Mesenchymal stem cell (in vitro differentiated cells and primary cell): ENCODE data around the gene ZMAT5.

ENCODE experiments used
- DNase-seq: peaks from one replicate; pipeline ENCODE4 v3.0.0-alpha.2; 2013
- H2AFZ ChIP-seq: one replicate; pipeline ENCODE4 v1.6.1; 2013; ENCODE audit warnings: low read depth, mild to moderate bottlenecking, control low read depth, inconsistent platforms, low read length, moderate library complexity
- H2AK5ac ChIP-seq: 2 replicates; pipeline ENCODE4 v1.6.1; 2013; ENCODE audit warnings: low read length, moderate library complexity, mild to moderate bottlenecking, inconsistent platforms; ENCODE audit not compliant: severe bottlenecking
- H2BK120ac ChIP-seq: one replicate; pipeline ENCODE4 v1.6.1; 2013; ENCODE audit warnings: low read depth, mild to moderate bottlenecking, inconsistent platforms, low read length, moderate library complexity
- H2BK12ac ChIP-seq, 2 experiments: one replicate each; pipeline ENCODE4 v1.6.1; 2013; ENCODE audit warnings: inconsistent platforms in 2 of 2, low read length in 2 of 2, mild to moderate bottlenecking in 2 of 2, moderate library complexity in 2 of 2, control low read depth in 1 of 2
- H2BK15ac ChIP-seq: one replicate; pipeline ENCODE4 v1.6.1; 2013; ENCODE audit warnings: mild to moderate bottlenecking, low read depth, inconsistent platforms; ENCODE audit not compliant: poor library complexity, severe bottlenecking
- H2BK5ac ChIP-seq: 2 replicates; pipeline ENCODE4 v1.6.1; 2013; ENCODE audit warnings: low read depth, mild to moderate bottlenecking, low read length, control low read depth, inconsistent platforms; ENCODE audit not compliant: poor library complexity, severe bottlenecking
- H3K14ac ChIP-seq, 2 experiments: one replicate each; pipeline ENCODE4 v1.6.1; 2013; ENCODE audit warnings: inconsistent platforms in 2 of 2, low read length in 2 of 2, control low read depth in 1 of 2, mild to moderate bottlenecking in 1 of 2, moderate library complexity in 1 of 2
- H3K18ac ChIP-seq, 2 experiments: one replicate each; pipeline ENCODE4 v1.6.1; 2013; ENCODE audit warnings: inconsistent platforms in 2 of 2, low read length in 2 of 2, control low read depth in 1 of 2, low read depth in 1 of 2, mild to moderate bottlenecking in 1 of 2
- H3K23ac ChIP-seq, 2 experiments: one replicate each; pipeline ENCODE4 v1.6.1; 2013; ENCODE audit warnings: inconsistent platforms in 2 of 2, low read length in 2 of 2, mild to moderate bottlenecking in 2 of 2, moderate library complexity in 2 of 2, control low read depth in 1 of 2
- H3K27ac ChIP-seq: 2 replicates; pipeline ENCODE4 v1.5.1; 2013; ENCODE audit warnings: mild to moderate bottlenecking, moderate library complexity, low read length, control low read depth, inconsistent platforms; ENCODE audit not compliant: poor library complexity, severe bottlenecking
- H3K27me3 ChIP-seq, 2 experiments: 2 replicates each; pipeline versions ENCODE4 v1.6.1 to v1.7.0; 2013; ENCODE audit warnings: low read length in 2 of 2, mild to moderate bottlenecking in 2 of 2, moderate library complexity in 2 of 2, control low read depth in 1 of 2, inconsistent platforms in 1 of 2; ENCODE audit not compliant: control insufficient read depth in 1 of 2, insufficient read depth in 1 of 2
- H3K36me3 ChIP-seq, 2 experiments: 2 replicates each; pipeline versions ENCODE4 v1.6.1 to v1.7.0; 2013; ENCODE audit warnings: low read length in 2 of 2, control low read depth in 1 of 2, inconsistent platforms in 1 of 2, low read depth in 1 of 2, mild to moderate bottlenecking in 1 of 2; ENCODE audit not compliant: insufficient read depth in 2 of 2, control insufficient read depth in 1 of 2
- H3K4ac ChIP-seq, 2 experiments: one replicate each; pipeline ENCODE4 v1.6.1; 2013; ENCODE audit warnings: inconsistent platforms in 2 of 2, low read length in 2 of 2, mild to moderate bottlenecking in 2 of 2, moderate library complexity in 2 of 2, control low read depth in 1 of 2, low read depth in 1 of 2
- H3K4me1 ChIP-seq: 2 replicates; pipeline ENCODE4 v1.6.1; 2013; ENCODE audit warnings: low read depth, low read length, control low read depth; ENCODE audit not compliant: control insufficient read depth, insufficient read depth
- H3K4me2 ChIP-seq: 2 replicates; pipeline ENCODE4 v1.6.1; 2013; ENCODE audit warnings: low read length, mild to moderate bottlenecking, inconsistent platforms; ENCODE audit not compliant: poor library complexity, severe bottlenecking
- H3K4me3 ChIP-seq, 2 experiments: 2 replicates each; pipeline versions ENCODE4 v1.5.1 to v1.7.0; 2013; ENCODE audit warnings: low read length in 2 of 2, mild to moderate bottlenecking in 2 of 2, control low read depth in 1 of 2, low read depth in 1 of 2; ENCODE audit not compliant: insufficient read depth in 1 of 2
- H3K79me1 ChIP-seq: replicated peaks from 2 replicates; pipeline ENCODE4 v1.6.1; 2013; ENCODE audit warnings: mild to moderate bottlenecking, control low read depth, low read length, inconsistent platforms; ENCODE audit not compliant: poor library complexity, severe bottlenecking
- H3K9ac ChIP-seq: 2 replicates; pipeline ENCODE4 v1.7.0; 2013; ENCODE audit warnings: mild to moderate bottlenecking, low read length, moderate library complexity
- H3K9me3 ChIP-seq: 2 replicates; pipeline ENCODE4 v1.7.0; 2013; ENCODE audit warnings: mild to moderate bottlenecking, low read length; ENCODE audit not compliant: control insufficient read depth
- H4K8ac ChIP-seq: one replicate; pipeline ENCODE4 v1.6.1; 2013; ENCODE audit warnings: inconsistent platforms, mild to moderate bottlenecking, low read length, moderate library complexity
- H4K91ac ChIP-seq: one replicate; pipeline ENCODE4 v1.6.1; 2013; ENCODE audit warnings: mild to moderate bottlenecking, low read length, inconsistent platforms
- WGBS: methylation state at CpG from one replicate; pipeline ENCODE4 v1.1.7; 2013; ENCODE audit warnings: mixed read lengths; 5-methylcytosine and 5-hydroxymethylcytosine counted together

The ZMAT5 gene

GRCh38 chr22:29726512-29727130 lies 40.2 kb downstream of the ZMAT5 start:
- Histone ChIP-seq H3K4ac (no peak overlapping the region), H2BK15ac (no peak overlapping the region), H3K4me1 (peaks cover 9% of the 10 kb centered on the region), H3K36me3 (peaks cover 4 to 21% of the 10 kb centered on the region in 2 experiments), H3K14ac (no peak overlapping the region), H3K9ac (no peak overlapping the region), H3K27me3 (peaks cover 52 to 54% of the 10 kb centered on the region in 2 experiments), H2AK5ac (no peak overlapping the region), H3K9me3 (no peaks in the 10 kb centered on the region), H2BK5ac (no peak overlapping the region), H3K18ac (no peak overlapping the region), H2BK120ac (no peak overlapping the region), H2AFZ (no peak overlapping the region), H3K4me2 (peak overlapping the region; percentile 29), H3K23ac (peak overlapping the region in 1 of 2 experiments; percentile 29), H4K8ac (no peak overlapping the region), H4K91ac (no peak overlapping the region), H3K79me1 (no peaks in the 10 kb centered on the region), H2BK12ac (no peak overlapping the region), H3K27ac (no peak overlapping the region), H3K4me3 (peak overlapping the region in 1 of 2 experiments; percentile 18)
- WGBS = 38% methylated on average over 15 of the region's 15 CpGs
- DNase-seq = no peak

GRCh38 chr22:29726106-29726505 lies 40.7 kb downstream of the ZMAT5 start:
- WGBS = 86% methylated on average over 7 of the region's 7 CpGs

GRCh38 chr22:29724843-29725242 lies 42.0 kb downstream of the ZMAT5 start:
- no peak overlapping the region for H3K14ac ChIP-seq

More at GRCh38 chr22:29726106-29726505, 40.7 kb downstream of the ZMAT5 start:
- Histone ChIP-seq H2AK5ac (no peak overlapping the region), H3K9me3 (no peaks in the 10 kb centered on the region), H2AFZ (no peak overlapping the region), H3K36me3 (peaks cover 4 to 18% of the 10 kb centered on the region in 2 experiments), H2BK15ac (no peak overlapping the region), H4K8ac (no peak overlapping the region), H3K27ac (no peak overlapping the region), H3K4me2 (no peak overlapping the region), H3K9ac (no peak overlapping the region), H3K4me3 (no peak overlapping the region), H3K27me3 (peaks cover 57 to 59% of the 10 kb centered on the region in 2 experiments), H3K79me1 (no peaks in the 10 kb centered on the region), H3K4ac (no peak overlapping the region), H2BK120ac (no peak overlapping the region), H2BK5ac (no peak overlapping the region), H3K4me1 (peaks cover 9% of the 10 kb centered on the region), H4K91ac (no peak overlapping the region), H2BK12ac (no peak overlapping the region), H3K23ac (no peak overlapping the region), H3K18ac (no peak overlapping the region), H3K14ac (no peak overlapping the region)
- no peak for DNase-seq

GRCh38 chr22:29723766-29724165 lies 43.0 kb downstream of the ZMAT5 start:
- Histone ChIP-seq H3K4me3 (peak overlapping the region in 1 of 2 experiments; percentile 15), H3K27me3 (peaks cover 68 to 74% of the 10 kb centered on the region in 2 experiments), H3K27ac (no peak overlapping the region), H2AFZ (no peak overlapping the region), H4K8ac (no peak overlapping the region), H3K79me1 (no peaks in the 10 kb centered on the region), H2BK5ac (no peak overlapping the region), H3K4ac (no peak overlapping the region), H2AK5ac (no peak overlapping the region), H2BK15ac (no peak overlapping the region), H2BK120ac (no peak overlapping the region), H3K9ac (no peak overlapping the region), H3K4me1 (peaks cover 22% of the 10 kb centered on the region), H2BK12ac (no peak overlapping the region), H3K36me3 (no peaks in the 10 kb centered on the region), H3K14ac (no peak overlapping the region), H3K9me3 (no peaks in the 10 kb centered on the region), H4K91ac (no peak overlapping the region), H3K18ac (no peak overlapping the region), H3K4me2 (no peak overlapping the region), H3K23ac (no peak overlapping the region)
- 88% methylated on average over 10 of the region's 10 CpGs for WGBS
- DNase-seq = no peak

More at GRCh38 chr22:29724843-29725242, 42.0 kb downstream of the ZMAT5 start:
- Histone ChIP-seq H3K4me2 (no peak overlapping the region), H3K4ac (no peak overlapping the region), H3K18ac (no peak overlapping the region), H2BK12ac (no peak overlapping the region), H3K23ac (no peak overlapping the region), H3K27ac (no peak overlapping the region), H4K91ac (no peak overlapping the region), H2BK5ac (no peak overlapping the region), H3K36me3 (peaks cover 0 to 7% of the 10 kb centered on the region in 2 experiments), H2AK5ac (no peak overlapping the region), H3K9me3 (no peaks in the 10 kb centered on the region), H3K4me1 (peaks cover 18% of the 10 kb centered on the region), H3K9ac (no peak overlapping the region), H2AFZ (no peak overlapping the region), H3K79me1 (no peaks in the 10 kb centered on the region), H2BK15ac (no peak overlapping the region), H3K4me3 (no peak overlapping the region), H4K8ac (no peak overlapping the region), H3K27me3 (peaks cover 59 to 65% of the 10 kb centered on the region in 2 experiments), H2BK120ac (no peak overlapping the region)
- 86% methylated on average over 5 of the region's 8 CpGs for WGBS
- no peak for DNase-seq
